ENCODE measurements around the gene KCNIP2.

KCNIP2 gene

DNA sequence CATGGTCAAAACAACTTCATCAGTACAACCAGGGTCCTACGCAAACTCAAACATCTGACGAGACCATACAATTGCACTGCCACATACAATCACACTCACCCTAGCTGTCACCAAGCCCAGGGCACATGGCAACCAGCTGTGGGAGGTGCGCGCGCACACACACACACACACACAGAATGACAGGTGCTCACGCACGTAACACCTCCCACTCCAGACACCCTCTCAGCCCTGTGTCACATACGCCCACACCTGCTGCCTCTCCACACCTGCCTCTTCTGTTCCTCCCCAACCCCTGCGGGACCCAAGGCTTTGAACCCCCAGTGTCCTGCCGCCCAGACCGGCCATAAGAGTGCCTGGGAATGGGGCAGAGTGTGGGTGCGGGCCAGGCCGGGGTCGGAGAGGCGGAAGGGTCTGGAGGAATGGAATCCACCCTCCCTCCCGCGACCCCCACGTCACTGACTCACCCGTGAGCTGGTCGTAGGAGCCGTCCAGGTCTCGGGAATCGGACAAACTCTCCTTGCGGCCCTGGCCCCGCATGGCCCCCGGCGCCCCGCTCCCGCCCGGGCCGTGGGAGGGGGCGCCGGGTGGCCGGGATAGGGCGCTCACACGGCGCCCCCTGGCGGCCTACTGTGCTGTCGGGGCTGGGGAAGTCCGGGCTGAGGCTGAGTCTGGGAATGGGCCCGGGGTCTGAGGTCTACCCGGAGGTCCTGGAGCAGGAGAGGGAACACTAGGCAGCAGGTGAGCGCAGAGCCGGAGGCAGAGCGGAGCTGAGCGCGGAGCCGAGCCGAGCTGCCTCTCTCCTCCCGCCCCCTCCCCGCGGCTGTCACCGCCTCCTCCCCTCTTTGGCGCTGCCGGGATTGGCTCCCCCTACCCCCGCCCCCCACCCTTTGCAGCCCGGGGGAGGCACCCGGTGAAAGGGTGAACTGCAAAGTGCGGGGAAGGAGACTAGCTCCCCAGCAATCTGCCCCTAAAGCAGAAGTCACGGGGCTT is at the start of gene KCNIP2:
TSS of gene KCNIP2 (minus strand) at position 769 of the 990 bp plus-strand sequence. CDS start at position 537, 232 bp downstream.
- TF ChIP-seq, protein P1, sequence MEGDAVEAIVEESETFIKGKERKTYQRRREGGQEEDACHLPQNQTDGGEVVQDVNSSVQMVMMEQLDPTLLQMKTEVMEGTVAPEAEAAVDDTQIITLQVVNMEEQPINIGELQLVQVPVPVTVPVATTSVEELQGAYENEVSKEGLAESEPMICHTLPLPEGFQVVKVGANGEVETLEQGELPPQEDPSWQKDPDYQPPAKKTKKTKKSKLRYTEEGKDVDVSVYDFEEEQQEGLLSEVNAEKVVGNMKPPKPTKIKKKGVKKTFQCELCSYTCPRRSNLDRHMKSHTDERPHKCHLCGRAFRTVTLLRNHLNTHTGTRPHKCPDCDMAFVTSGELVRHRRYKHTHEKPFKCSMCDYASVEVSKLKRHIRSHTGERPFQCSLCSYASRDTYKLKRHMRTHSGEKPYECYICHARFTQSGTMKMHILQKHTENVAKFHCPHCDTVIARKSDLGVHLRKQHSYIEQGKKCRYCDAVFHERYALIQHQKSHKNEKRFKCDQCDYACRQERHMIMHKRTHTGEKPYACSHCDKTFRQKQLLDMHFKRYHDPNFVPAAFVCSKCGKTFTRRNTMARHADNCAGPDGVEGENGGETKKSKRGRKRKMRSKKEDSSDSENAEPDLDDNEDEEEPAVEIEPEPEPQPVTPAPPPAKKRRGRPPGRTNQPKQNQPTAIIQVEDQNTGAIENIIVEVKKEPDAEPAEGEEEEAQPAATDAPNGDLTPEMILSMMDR (IDR thresholded peaks at IDR 0.05): peak; percentile 88
- TF ChIP-seq ZFX (IDR thresholded peaks at IDR 0.05; ENCODE audit: borderline replicate concordance): no peak

DNA sequence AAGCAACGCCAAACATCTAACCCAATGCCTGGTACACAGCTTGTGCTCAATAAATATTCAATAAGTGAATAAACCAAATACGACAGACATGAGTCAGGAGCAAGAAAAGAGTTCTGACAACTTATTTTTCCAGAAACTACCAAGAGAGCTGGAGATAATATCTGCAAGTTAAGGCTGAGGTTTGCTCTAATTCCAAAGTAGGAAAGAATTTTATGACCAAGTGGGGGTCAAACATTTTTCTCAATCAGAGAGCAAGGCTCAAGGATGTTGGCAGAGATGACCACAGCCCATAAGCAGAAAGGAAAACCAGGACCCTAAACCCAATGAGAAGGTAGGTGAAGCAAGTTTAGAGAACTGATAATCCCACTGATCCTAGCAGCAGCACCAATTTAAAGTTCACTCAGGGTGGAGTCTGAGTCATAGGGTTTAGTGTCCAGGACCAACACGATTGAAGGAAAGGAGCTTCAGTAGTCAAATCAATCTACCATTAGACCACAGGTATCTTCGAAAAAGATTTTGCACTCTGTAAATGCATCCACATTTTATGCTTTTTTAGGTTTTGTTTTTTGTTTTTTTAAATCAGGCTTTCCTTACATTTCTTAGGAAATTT is 49.3 kb upstream of the KCNIP2 start:
- H3K27ac ChIP-seq: no peak overlapping the region
- TF ChIP-seq ZFX (IDR thresholded peaks at IDR 0.05; ENCODE audit: borderline replicate concordance): no peak
- TF ChIP-seq, protein P1 (IDR thresholded peaks at IDR 0.05): no peak

More for the DNA sequence above, at the start of gene KCNIP2:
- H3K27ac ChIP-seq: no peak within 1 kb of the TSS

- no peak for TF ChIP-seq ZFX (IDR thresholded peaks at IDR 0.05; ENCODE audit: borderline replicate concordance)
- TF ChIP-seq, protein P1 (IDR thresholded peaks at IDR 0.05): peak; percentile 92
- H3K27ac ChIP-seq: no peak overlapping the region
These were observed 45.9 kb upstream of the KCNIP2 start for GRCh38 chr10:101889256-101890210.

DNA sequence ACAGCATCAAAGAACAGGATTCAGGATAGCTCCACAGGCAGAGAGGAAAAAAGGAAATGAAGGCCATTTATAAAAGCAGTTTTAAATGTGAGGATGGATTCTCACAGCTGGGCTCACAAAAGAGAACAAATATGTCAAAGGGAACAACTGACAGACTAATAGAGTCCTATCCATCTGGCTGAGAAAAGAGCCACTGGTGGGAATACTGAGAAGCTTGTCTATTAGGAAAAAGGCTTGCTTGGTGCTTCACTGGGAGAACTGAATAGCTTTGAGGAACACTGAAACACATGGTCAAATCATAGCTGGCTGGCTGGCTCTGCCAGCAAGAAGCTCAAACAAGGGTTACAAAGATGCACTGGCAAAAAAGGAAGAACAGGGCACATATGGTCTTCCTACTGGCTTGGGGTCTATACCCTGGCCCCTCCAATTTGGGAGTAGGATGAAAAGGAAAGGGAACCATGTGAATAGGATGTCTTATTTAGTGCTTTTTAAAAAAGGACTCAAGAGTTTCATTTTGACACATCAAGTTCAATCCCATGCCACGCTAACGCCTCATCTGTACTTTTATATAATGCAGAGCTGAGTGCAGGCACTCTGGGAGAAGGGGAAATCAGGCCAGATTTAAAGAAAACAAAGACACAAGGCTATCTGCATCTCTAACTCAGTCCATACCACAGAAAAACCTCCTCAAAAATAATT is 44.8 kb upstream of the KCNIP2 start:
- TF ChIP-seq, protein P1 (IDR thresholded peaks at IDR 0.05): no peak
- TF ChIP-seq ZFX (IDR thresholded peaks at IDR 0.05; ENCODE audit: borderline replicate concordance): no peak
- no peak overlapping the region for H3K27ac ChIP-seq

DNA sequence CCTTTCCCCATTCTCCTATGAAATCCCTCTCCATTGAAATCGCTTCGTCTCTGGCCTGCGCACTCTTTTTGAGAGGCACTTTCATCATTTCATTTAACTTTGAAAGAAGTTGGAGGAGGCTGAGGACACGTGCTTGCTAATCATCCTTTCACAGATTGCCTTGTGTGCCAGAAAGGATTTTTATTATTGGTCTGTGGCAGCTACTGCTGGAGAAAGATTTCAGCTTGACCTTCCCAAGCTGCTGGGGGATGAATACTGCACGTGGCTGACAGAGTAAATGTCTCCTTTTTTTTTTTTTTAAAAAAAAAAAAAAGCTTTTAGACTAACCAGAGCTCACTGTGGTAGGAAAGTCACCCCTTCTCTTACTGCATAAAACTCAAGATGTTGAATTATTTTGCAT is 44.2 kb upstream of the KCNIP2 start:
- H3K27ac ChIP-seq: no peak overlapping the region
- TF ChIP-seq, protein P1 (IDR thresholded peaks at IDR 0.05): no peak
- TF ChIP-seq ZFX (IDR thresholded peaks at IDR 0.05; ENCODE audit: borderline replicate concordance): no peak

DNA sequence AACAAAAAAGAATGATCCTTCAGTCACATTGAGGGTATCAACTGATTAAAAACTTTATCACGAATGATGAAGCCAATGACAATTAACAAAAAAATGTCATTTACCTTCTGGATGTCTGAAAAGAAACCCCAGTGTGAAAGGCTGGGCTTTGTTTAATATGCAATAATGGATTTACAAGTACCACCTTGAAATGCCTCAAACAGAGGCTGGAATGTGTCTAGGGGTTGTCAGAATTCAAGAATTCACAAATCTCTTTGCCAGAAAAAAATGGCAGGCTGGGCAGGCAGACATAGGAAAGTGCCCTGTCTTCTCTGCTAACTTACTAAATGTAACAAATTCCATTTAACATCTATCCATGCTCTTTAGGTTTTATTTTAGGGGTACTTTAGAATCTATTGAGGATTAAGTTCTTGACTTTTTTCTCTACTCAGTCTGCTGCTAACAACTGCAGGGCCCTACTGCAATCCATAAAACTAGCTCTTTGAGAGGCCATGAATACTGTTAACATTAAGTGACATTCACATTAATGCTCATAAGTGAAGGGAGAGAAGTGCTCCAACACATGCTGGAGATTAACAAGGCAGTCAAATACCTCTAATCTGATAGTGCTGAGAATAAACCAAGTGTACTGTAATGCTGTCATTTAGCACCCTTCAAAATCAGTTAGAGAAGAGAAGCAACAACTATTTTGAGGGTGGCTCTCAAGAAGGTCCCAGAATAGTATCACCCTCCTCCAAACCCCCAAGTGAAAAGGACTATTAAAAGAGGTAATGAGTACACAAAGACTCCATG is 43.1 kb upstream of the KCNIP2 start:
- TF ChIP-seq, protein P1 (IDR thresholded peaks at IDR 0.05): no peak
- H3K27ac ChIP-seq: no peak overlapping the region

All from 22Rv1 (cell line).